Peyer's patch (tissue), 4 donors: Measurements from ENCODE around the gene TIMM21. TPM values are rescaled to one million over a fixed set of nuclear protein-coding genes. Genes with fewer than 3 reads are reported as not detected.
A peak's percentile ranks its signal among the peaks of the same experiment; 100 is the strongest.

Experiments
- DNase-seq, 3 donors: peaks; one replicate each; pipeline ENCODE4 v3.0.0-alpha.2; 2017 to 2019
- H3K27ac ChIP-seq, 4 donors: fragments of 200-600 bp; sonication (generic); one replicate each; pipeline ENCODE4 v1.5.1; 2016 to 2019
- H3K27me3 ChIP-seq, 2 donors: fragments of 200-600 bp; sonication (generic); one replicate each; pipeline ENCODE4 v1.5.1; 2019
- H3K36me3 ChIP-seq, 3 donors: fragments of 200-600 bp; sonication (generic); one replicate each; pipeline ENCODE4 v1.5.1; 2016 to 2019
- H3K4me1 ChIP-seq, 4 donors: fragments of 200-600 bp; sonication (generic); one replicate each; pipeline ENCODE4 v1.5.1; 2016 to 2019
- H3K4me3 ChIP-seq, 4 donors: fragments of 200-600 bp; sonication (generic); 1 replicate in 3 of 4; 2 replicates in 1 of 4; pipeline ENCODE4 v1.5.1; 2016 to 2019; ENCODE audit warnings: mild to moderate bottlenecking in 1 of 4
- H3K9me3 ChIP-seq, 4 donors: fragments of 200-600 bp; sonication (generic); one replicate each; pipeline ENCODE4 v1.5.1; 2016 to 2019; ENCODE audit warnings: mild to moderate bottlenecking in 1 of 4
- CTCF ChIP-seq, 6 experiments: fragments of 450-650 bp in 4 of 6; fragments of 200-600 bp in 2 of 6; sonication (generic) in 1 of 6; IDR thresholded peaks; one replicate each; pipeline ENCODE4 v1.5.1; 2017 to 2019; ENCODE audit warnings: antibody characterized with exemption in 6 of 6, mild to moderate bottlenecking in 3 of 6, moderate library complexity in 1 of 6
- POLR2A ChIP-seq, 2 donors: fragments of 450-650 bp; IDR thresholded peaks; one replicate each; pipeline ENCODE4 v1.5.1; 2017; ENCODE audit warnings: antibody characterized with exemption in 2 of 2, mild to moderate bottlenecking in 2 of 2, moderate library complexity in 2 of 2
- total RNA-seq, 4 donors: library from RNA; depleted of rRNA; stranded (reverse); fragments of >200 nt; gene quantifications; one replicate each; pipeline ENCODE4 v1.1.0, GENCODE V29; 2016

TIMM21 gene
- 10 to 100 TPM; 15.9 to 36.3 (median 22.2) TPM for total RNA-seq

- H3K4me1 ChIP-seq = peaks cover 0 to 28% (median 4%) of the 10 kb centered on the region in 4 donors
- DNase-seq = peak; percentile 96 to 98 (median 96)
- peak within 1 kb of the TSS; percentile 86 to 96 (median 92) for H3K27ac ChIP-seq
- H3K4me3 ChIP-seq = peak within 1 kb of the TSS; percentile 64 to 79 (median 69)
- no peaks in the 10 kb centered on the region for H3K36me3 ChIP-seq
- TF ChIP-seq POLR2A (IDR thresholded peaks at IDR 0.05) (peak; percentile 49 to 78), CTCF (IDR thresholded peaks at IDR 0.05) (peak in 1 of 6 experiments; percentile 7)
- H3K27me3 ChIP-seq = no peaks in the 10 kb centered on the region
- no peaks in the 10 kb centered on the region for H3K9me3 ChIP-seq
Measured at GRCh38 chr18:74147779-74148542, at the start of gene TIMM21, which contains the start of gene FBXO15. TSS of gene TIMM21 (plus strand) at chr18:74148523. CDS start at chr18:74148809, 286 bp downstream. TSS of gene FBXO15 (minus strand) at chr18:74147834. CDS start at chr18:74147785, 49 bp downstream.

- no peak for TF ChIP-seq POLR2A (IDR thresholded peaks at IDR 0.05)
- TF ChIP-seq CTCF (IDR thresholded peaks at IDR 0.05) = no peak
- Histone ChIP-seq H3K27me3 (no peaks in the 10 kb centered on the region), H3K4me1 (no peaks in the 10 kb centered on the region), H3K36me3 (no peaks in the 10 kb centered on the region), H3K4me3 (no peak overlapping the region), H3K9me3 (no peaks in the 10 kb centered on the region), H3K27ac (no peak overlapping the region)
- no peak for DNase-seq
Measured at GRCh38 chr18:74108460-74108859, 39.9 kb upstream of the TIMM21 start.

DNA sequence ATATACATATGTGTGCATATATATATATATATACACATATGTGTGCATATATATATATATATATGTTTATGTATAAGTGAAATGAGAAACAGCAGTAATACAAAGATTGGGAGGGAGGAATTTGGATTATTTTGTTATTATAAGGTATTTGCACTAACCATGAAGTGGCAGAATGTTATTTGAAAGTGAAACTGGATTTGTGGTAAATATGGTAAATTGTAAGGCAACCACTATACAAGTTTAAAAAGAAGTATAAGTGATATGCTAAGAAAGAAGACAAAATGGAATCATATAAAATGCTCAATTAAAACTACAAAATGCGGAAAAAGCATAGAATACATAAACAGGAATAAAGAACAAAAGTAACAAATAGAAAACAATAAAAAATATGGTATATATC, 38.2 kb upstream of the TIMM21 start:
- TF ChIP-seq POLR2A (IDR thresholded peaks at IDR 0.05) (no peak), CTCF (IDR thresholded peaks at IDR 0.05) (no peak)
- no peaks in the 10 kb centered on the region for H3K9me3 ChIP-seq
- no peak overlapping the region for H3K4me3 ChIP-seq
- no peak overlapping the region for H3K27ac ChIP-seq
- H3K4me1 ChIP-seq = no peaks in the 10 kb centered on the region
- no peaks in the 10 kb centered on the region for H3K27me3 ChIP-seq
- DNase-seq = no peak
- no peaks in the 10 kb centered on the region for H3K36me3 ChIP-seq

DNA sequence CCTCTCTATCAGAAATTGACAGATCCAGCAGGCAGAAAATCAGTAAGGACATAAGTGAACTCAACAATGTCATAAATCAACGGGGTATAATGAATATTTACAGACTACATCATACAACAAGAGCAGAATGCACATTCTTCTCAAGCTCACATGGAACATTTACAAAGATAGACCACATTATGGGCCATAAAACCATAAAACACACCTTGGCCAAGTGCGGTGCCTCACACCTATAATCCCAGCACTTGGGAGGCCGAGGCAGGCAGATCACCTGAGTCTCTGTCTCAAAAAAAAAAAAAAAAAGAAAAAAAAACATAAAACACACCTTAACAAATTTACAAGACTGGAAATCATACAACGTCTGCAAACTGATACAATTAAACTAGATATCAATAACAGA, 37.3 kb upstream of the TIMM21 start:
- Histone ChIP-seq H3K27me3 (no peaks in the 10 kb centered on the region), H3K9me3 (no peaks in the 10 kb centered on the region), H3K27ac (no peak overlapping the region), H3K4me3 (no peak overlapping the region), H3K4me1 (no peaks in the 10 kb centered on the region), H3K36me3 (no peaks in the 10 kb centered on the region)
- no peak for TF ChIP-seq POLR2A (IDR thresholded peaks at IDR 0.05)
- no peak for TF ChIP-seq CTCF (IDR thresholded peaks at IDR 0.05)
- DNase-seq = no peak

- Histone ChIP-seq H3K27me3 (no peaks in the 10 kb centered on the region), H3K4me3 (no peak overlapping the region), H3K9me3 (no peaks in the 10 kb centered on the region), H3K27ac (no peak overlapping the region), H3K4me1 (no peaks in the 10 kb centered on the region), H3K36me3 (no peaks in the 10 kb centered on the region)
- no peak for TF ChIP-seq CTCF (IDR thresholded peaks at IDR 0.05)
- TF ChIP-seq POLR2A (IDR thresholded peaks at IDR 0.05) = no peak
- DNase-seq = no peak
Measured at GRCh38 chr18:74113711-74114110, 34.6 kb upstream of the TIMM21 start.
